ENCODE results near the gene GABPA. TPM values are rescaled to one million over a fixed set of nuclear protein-coding genes. Genes with fewer than 3 reads are reported as not detected.

Gene GABPA
- total RNA-seq, 1 experiment from 2014 or later = 17.6 TPM

- intact Hi-C loops (cut with micrococcal nuclease; ENCODE audit: unreplicated experiment) (no loop called here), in situ Hi-C loops (cut with HindIII; ENCODE audit: low pct_unique_long_range_greater_than_20kb, low sequenced_read_pairs) (no loop called here)
- Histone ChIP-seq H3K4me3 (ENCODE audit: low read depth in 2 of 2, low read length in 2 of 2) (no peak overlapping the region), H3K36me3 (ENCODE audit: control insufficient read depth, insufficient read depth, low read length) (peaks cover 7% of the 10 kb centered on the region), H3K4me1 (ENCODE audit: control insufficient read depth, insufficient read depth, low read length) (peaks cover 9% of the 10 kb centered on the region; the same call in 1 of the 2 replicates), H3K9me3 (ENCODE audit: control insufficient read depth, insufficient read depth, low read depth, low read length) (no peaks in the 10 kb centered on the region), H3K27me3 (ENCODE audit: control insufficient read depth, insufficient read depth, low read length) (no peaks in the 10 kb centered on the region), H3K27ac (ENCODE audit: low read length) (no peak overlapping the region)
- CTCF ChIA-PET = no interaction called here
- DNase-seq (ENCODE audit: low read depth, low spot score) = no peak
- ATAC-seq = no peak
- BruUV-seq (replicated peaks) = no TSS peak
- TF ChIP-seq TCF7L2 (IDR thresholded peaks at IDR 0.05; ENCODE audit: low read depth, low read length) (no peak), POLR2AphosphoS5 (IDR thresholded peaks at IDR 0.05; ENCODE audit: low read depth, low read length) (no peak), REST (IDR thresholded peaks at IDR 0.05; ENCODE audit: insufficient read depth in 1 of 2, low read depth in 2 of 2, low read length in 1 of 2) (no peak), SIN3A (IDR thresholded peaks at IDR 0.05; ENCODE audit: borderline replicate concordance, insufficient read depth, low read depth, low read length) (no peak), CTCF (IDR thresholded peaks at IDR 0.05) (no peak)
- POLR2A ChIA-PET = no interaction called here
Observed at GRCh38 chr21:25732091-25732760, 2.5 kb upstream of the GABPA start.

DNA sequence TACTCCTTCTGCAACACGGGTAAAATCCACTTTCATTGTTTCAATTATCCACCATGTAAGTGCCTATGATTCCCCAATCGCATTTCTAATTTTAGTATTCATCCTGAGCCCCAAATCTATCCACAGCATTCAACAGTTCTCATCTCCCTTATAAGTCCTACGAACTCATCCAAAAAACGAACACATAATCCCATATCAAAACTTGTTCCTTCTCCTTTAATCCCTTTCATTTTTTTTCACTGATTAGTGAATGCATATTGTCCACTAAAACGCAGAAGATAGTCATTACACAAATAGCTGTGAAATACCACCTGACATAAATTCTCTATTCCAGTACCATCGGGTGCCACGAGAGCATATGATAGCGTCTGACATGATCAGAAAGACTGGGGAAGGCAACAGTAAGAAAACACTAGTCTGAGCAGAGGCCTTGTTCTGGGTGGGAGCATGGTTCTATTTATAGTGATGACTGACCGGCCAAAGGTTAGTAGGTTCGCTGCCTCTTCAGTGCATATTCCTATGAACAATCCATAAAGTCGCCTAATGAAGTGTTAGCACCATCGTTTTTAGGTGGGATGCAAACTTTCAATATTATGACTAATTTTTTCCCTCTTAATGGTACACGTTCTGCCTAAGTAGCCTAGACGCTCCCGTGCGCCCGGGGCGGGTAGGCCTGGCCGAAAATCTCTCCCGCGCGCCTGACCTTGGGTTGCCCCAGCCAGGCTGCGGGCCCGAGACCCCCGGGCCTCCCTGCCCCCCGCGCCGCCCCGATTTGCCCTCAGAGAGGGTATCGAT lies 716 bp upstream of the GABPA start:
- POLR2A ChIA-PET = no interaction called here
- BruUV-seq (replicated peaks) = no TSS peak
- Histone ChIP-seq H3K27ac (ENCODE audit: low read length) (peak overlapping the region; percentile 98), H3K4me3 (ENCODE audit: low read depth in 2 of 2, low read length in 2 of 2) (peak overlapping the region; percentile 63 to 89), H3K4me1 (ENCODE audit: control insufficient read depth, insufficient read depth, low read length) (peaks cover 9% of the 10 kb centered on the region; the same call in 1 of the 2 replicates), H3K36me3 (ENCODE audit: control insufficient read depth, insufficient read depth, low read length) (peaks cover 5% of the 10 kb centered on the region), H3K9me3 (ENCODE audit: control insufficient read depth, insufficient read depth, low read depth, low read length) (no peaks in the 10 kb centered on the region), H3K27me3 (ENCODE audit: control insufficient read depth, insufficient read depth, low read length) (no peaks in the 10 kb centered on the region)
- in situ Hi-C loops (cut with HindIII; ENCODE audit: low pct_unique_long_range_greater_than_20kb, low sequenced_read_pairs) = no loop called here
- peak; percentile 7 for DNase-seq (ENCODE audit: low read depth, low spot score)
- TF ChIP-seq REST (IDR thresholded peaks at IDR 0.05; ENCODE audit: insufficient read depth in 1 of 2, low read depth in 2 of 2, low read length in 1 of 2) = no peak
- no peak for TF ChIP-seq CTCF (IDR thresholded peaks at IDR 0.05)
- TF ChIP-seq TCF7L2 (IDR thresholded peaks at IDR 0.05; ENCODE audit: low read depth, low read length) = no peak
- no peak for TF ChIP-seq POLR2AphosphoS5 (IDR thresholded peaks at IDR 0.05; ENCODE audit: low read depth, low read length)
- no peak for TF ChIP-seq SIN3A (IDR thresholded peaks at IDR 0.05; ENCODE audit: borderline replicate concordance, insufficient read depth, low read depth, low read length)
- intact Hi-C loops (cut with micrococcal nuclease; ENCODE audit: unreplicated experiment) = no loop called here
- CTCF ChIA-PET = no interaction called here
- no peak for ATAC-seq
